Dedifferentiated amniotic fluid mesenchymal stem cell (primary cell): ENCODE data around the gene CBL.
A peak's percentile ranks its signal among the peaks of the same experiment; 100 is the strongest.
"Not testable (repeated sequence)": the region's sequence is repeated elsewhere in the genome, so short reads cannot be mapped to it uniquely, and the experiment has no call there.

ENCODE experiments used
- DNase-seq: peaks from one replicate; pipeline ENCODE4 v3.0.0-alpha.2; 2016; ENCODE audit errors: extremely low spot score

CBL gene

DNA sequence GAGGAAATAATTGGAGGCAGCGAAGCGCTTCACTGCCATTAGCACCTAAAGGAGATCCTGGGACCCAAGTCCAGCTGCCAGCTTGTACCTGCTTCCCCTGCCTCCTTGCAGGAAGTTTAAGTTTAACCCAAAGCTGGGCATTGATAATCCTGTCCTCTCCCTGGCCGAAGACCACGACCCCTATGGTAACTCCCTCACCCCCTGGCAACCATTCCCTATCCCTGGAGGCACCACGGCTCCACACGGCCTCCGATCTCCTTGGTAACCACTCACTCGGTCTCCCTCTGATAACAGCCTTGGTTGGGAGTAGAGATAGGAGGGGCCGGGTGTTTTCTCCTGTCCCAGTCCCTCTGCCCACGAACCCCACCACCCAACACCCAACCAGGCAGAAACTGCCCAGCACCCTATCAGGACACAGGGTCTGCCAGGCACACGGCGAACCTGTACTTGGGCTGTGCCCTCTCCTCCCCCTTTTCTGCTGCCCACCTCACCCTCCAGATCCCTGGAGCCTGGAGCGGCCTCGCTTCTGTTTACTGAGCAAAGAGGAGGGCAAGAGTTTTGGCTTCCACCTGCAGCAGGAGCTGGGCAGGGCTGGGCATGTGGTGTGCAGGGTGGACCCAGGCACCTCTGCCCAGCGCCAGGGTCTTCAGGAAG is 20.0 kb upstream of the CBL start:
- no peak for DNase-seq

DNA sequence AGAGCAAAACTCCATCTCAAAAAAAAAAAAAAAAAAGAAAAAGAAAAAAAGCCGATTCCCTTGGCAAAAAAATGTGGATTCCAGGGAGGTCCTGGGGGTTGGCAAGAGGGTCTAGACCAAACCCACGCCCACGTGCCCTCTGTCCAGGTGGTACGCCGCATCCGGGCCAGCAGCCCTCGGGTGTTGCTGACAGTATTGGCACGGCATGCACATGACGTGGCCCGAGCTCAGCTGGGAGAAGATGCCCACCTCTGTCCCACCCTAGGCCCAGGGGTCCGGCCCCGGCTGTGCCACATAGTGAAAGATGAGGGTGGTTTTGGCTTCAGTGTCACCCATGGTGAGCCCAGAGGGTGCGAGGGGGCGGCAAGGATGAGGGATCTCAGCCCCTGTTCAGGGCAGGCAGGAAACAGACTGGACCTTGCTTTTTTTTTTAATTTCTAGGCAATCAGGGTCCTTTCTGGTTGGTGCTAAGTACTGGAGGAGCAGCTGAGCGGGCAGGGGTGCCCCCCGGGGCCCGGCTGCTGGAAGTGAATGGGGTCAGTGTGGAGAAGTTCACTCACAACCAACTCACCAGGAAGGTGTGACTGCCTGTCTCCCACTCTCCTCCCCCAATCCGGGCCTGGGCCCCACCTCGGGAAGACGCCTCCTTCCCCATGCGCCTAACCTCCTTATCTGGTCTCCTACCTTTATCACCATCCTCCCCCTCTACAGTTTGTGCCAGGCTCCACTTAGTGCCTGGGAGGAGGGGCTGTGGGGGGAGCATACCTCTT is 18.8 kb upstream of the CBL start:
- DNase-seq = no peak

DNA sequence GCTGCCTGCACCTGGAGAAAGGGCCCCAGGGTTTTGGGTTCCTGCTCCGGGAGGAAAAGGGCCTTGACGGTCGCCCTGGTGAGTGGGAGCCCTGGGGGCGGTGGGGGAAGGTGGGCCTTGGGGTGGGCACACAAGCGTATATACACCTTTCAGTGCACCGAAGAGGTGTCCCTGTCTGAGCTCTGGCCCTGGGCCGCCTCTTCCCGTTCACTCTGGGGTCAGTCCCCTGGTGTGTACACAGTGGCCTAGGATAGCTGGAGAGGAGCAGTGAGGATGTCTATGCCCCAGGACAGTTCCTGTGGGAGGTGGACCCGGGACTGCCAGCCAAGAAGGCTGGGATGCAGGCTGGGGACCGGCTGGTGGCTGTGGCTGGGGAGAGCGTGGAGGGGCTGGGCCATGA is 18.1 kb upstream of the CBL start:
- DNase-seq = no peak

DNA sequence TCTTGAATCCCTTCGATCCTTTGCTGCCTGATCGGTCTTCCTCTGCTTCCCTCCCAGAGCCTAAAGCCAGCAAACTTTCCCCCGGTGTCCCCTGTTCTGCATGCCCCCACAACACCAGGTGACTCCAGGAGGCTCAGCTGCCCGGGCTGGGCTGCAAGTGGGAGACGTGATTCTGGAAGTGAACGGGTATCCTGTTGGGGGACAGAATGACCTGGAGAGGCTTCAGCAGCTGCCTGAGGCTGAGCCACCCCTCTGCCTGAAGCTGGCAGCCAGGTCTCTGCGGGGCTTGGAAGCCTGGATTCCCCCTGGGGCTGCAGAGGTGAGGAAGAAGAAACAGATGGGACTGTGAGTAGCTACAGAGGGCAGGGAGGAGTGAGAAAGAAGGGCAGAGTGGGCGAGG is 17.3 kb upstream of the CBL start:
- no peak for DNase-seq

DNA sequence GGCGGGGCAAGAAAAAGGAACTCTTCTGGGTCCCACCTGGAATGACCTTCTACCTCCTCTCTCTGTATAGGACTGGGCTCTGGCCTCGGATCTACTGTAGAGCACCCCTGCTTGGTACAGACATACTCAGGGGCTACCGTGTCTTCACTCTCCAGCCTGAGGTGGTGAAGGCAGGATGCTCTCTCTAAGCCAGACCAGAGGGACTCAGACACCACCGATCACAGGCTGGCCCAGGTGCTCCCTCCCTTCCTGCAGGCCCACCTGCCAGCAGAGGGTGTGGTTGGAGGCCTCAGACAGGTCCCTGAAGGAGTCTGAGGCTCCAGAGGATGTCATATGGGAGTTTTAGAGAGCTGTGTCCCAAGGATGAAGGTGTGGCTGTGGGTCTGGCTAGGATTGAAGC is 16.7 kb upstream of the CBL start:
- no peak for DNase-seq

DNA sequence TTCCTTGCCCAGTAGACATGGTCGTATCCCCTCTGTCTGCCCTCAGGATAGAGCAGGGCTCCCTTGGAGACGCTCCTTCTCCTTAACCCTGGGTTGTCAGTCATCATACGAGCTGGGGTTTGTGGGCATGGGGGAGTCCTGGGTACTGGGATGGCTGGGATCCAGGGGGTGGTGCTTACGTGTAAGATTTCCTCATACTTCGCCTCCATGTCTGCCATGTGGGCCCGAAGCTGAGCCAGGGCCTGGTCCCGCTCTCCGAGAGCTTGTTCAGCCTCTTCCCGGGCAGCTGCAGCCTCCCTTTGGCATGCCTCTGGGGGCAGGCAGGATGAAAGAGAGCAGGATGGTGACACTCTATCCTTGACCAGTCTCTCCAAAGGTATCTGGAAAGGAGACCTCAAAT is 15.6 kb upstream of the CBL start:
- no peak for DNase-seq

DNA sequence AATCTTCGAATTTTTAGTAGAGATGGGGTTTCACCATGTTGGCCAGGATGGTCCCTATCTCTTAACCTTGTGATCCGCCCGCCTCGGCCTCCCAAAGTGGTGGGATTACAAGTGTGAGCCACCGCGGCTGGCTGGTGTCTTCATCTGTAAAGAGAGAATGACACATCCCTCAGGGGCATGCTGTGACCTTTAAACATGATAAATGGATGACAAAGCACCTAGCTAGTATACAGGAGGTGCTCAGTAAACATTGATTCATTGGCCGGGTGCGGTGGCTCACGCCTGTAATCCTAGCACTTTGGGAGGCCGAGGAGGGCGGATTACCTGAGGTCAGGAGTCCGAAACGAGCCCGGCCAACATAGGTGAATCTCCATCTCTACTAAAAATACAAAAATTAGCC is 14.9 kb upstream of the CBL start:
- DNase-seq = not testable (repeated sequence)

DNA sequence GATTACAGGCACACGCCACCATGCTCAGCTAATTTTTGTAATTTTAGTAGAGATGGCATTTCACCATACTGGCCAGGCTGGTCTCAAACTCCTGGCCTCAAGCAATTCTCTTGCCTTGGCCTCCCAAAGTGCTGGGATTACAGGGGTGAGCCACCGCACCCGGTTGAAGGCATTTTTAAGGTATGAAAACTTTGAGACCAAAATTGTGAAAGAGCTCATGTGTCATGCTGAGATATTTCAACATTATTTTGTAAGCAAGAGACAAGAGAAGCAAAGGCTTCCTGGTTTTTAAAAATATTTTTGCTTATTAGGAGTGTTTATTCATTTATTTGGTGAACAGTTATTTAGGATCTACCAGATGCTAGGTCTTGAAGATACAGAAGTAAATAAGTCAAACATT is 14.0 kb upstream of the CBL start:
- DNase-seq = no peak

DNA sequence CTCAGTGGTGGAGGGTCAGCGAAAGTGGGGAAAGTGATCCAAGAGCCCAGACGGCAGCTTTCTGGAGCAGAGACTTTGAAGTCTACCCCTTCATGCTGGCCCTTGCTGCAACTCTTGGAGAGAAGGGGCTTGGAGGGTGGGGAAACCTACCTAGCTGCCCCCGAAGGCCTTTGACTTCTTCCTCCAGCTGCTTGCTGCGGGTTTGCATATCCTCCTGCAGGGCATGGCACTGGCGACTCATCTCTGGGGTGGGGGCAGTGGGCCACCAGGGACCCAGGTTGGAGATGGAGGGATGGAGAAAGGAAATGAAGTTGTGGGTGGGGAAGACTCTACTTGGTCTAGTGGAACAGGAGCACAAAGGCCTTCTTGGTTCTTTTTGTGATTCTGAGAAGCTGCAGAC is 13.1 kb upstream of the CBL start:
- DNase-seq = no peak

DNA sequence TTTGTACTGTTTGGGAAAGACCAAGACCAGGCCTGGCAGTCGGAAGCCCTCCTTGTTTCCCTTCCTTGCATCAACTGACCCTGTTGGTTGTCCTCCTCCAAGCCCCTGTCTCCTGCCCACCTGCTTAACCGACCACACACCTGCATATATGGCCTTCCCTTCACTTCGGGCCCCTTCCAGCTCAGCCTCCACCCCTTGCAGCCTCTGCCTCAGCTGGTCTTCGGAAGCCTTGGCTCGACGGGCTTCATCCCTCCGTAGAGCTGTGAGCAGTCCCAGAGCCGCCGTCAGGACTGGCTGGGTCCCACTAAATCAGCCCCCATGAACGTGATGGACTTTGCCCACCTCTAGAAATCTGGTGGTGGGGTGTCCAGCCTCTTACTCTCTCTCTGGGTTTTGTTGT is 12.5 kb upstream of the CBL start:
- DNase-seq = no peak

DNA sequence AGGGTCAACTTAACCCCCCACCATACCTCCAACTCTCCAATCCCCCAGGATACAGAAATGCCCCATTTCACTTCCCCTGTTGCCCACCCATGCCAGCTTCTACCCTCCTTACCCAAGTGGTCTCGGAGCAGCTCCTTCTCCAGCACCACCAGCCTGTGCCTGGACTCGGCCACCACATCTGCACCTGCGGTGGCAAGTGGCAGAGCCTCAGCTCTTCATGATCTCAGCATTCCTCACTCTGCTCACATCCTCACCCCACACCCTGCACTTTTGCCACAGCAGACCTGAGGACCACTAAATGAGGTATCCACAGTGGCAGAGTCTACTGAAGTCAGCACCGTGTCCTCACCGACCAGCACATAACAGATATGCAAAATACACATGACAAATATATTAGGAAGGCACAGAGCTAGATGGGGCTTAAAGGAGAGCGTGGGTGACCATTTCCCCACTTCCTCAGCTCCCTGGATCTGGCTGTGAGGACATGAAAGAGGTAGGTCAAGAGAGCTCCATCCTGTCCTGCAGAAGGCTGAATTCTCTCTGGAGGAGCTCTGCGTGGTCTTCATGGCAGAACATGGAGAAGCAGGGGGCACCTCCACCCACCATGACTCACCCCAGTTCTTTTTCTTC is 11.2 kb upstream of the CBL start:
- no peak for DNase-seq

DNA sequence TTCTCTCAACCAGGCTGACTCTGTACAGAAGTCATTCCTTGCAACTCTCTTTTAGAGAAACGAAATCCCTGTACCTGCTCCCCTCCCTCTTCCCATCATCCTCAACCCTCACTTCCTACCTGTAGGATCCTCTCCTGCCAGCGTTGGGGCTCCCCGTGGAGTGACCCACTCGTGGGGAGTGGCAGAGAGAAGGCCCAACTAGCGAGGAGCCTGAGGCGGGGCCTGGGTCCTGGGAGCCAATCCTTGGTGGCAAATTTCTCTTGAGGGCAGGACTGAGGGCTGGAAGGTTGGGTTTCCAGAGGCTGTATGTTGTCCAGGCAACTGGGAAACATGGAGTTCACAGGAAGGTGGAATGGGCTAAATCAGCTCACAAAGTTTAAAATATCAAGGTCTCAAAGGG is 10.5 kb upstream of the CBL start:
- no peak for DNase-seq

DNA sequence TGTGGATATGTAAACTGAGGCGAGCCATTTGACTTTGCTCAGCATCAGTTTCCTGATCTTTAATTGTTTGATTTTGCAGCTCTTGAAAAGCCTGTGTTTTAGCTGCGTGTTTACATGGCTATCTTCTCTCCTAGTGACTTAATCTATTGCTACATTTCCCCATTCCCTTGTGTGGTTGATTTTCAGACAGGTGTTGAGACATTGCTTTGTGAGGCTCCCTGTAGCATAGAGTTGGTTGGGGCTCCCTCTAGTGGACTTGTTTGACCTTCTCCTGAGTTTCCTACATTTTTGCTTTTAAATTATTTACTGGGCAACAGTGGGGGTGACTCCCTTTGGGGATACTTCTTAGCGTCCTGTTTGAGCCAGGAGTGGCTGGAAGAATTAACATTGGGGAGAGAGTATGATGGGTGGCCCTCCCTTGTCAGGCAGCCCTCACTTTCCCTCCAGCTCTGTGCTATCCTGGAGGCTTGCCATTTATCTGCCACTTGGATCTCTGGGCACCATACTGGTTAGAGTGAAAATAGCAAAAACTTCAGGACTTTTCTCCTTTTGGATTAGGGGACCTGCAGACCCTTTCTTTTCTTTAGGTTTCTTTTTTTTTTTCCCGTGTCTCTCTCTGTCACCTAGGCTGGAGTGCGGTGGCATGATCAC is 9.2 kb upstream of the CBL start:
- DNase-seq = peak; percentile 67

DNA sequence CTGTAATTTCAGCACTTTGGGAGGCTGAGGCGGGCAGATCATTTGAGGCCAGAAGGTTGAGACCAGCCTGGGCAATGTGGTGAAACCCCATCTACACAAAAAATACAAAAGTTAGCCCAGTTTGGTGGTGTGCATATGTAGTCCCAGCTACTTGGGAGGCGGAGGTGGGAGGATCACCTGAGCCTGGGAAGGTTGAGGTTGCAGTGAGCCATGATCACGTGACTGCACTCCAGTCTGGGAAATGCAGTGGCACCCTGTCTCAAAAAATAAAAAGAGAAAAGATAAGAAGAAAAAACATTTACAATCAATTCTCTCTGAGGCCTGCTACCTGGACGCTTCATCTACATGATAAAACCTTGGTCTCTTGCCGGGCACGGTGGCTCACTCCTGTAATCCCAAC is 7.2 kb upstream of the CBL start:
- no peak for DNase-seq

DNA sequence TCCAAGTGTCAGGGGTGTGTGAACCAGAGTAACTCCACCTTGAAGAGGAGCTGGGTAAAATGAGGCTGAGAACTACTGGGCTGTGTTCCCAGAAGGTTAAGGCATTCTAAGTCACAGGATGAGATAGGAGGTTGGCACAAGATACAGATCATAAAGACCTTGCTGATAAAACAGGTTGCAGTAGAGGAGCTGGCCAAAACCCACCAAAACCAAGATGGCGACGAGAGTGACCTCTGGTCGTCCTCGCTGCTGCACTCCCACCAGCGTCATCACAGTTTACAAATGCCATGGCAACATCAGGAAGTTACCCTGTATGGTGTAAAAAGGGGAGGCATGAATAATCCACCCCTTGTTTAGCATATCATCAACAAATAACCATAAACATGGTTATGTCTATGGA is 4.9 kb upstream of the CBL start:
- DNase-seq = not testable (repeated sequence)

DNA sequence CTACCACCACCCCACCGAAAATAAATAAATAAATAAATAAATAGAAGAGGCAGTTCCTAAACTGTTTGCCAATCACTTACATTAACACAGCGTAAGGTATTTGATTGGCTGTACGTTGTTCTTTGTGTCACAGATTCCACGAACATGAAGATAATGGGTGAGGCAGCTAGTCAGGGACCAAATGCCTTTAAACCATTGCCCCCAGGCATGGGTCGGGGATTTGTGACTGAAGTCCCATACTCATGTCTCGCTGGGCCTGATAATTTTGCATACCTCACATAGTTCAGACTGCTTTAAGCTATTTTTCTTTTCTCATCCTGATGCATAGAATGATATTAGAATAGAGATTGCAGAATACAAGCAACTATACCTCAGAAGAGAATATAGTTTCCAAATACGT is 3.6 kb upstream of the CBL start:
- no peak for DNase-seq

DNA sequence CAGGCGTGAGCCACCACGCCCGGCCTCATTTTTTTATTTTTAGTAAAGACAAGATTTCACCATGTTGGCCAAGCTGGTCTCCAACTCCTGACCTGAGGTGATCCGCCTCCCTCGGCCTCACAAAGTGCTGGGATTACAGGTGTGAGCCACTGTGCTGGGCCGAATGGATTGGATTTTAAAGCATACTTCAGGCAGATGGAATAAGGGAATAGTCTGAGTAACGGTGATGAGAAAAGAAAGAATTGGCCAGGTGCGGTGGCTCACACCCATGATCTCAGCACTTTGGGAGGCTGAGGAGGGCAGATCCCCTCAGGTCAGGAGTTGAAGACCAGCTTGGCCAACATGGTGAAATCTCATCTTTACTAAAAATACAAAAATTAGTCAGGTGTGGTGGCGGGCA is 2.1 kb upstream of the CBL start:
- no peak for DNase-seq

DNA sequence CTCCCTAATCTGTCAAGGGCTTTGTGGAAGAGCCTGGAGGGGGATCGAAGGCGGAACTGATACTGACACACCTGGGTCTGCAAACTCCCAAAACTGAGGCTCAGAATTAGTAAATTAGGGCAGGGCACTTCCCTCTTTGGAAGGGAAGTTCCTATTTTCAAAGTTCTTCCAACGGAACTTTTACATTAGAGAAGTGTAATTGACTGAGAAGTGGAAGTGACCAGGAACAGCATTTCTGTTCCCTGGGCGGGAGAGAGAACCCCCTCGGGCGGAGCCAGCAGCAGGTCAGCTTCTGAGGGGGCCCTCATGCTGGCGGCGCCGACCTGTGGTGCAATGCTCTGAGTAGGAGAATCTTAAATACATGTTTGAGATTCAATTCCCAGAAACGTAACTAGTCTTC is 1.1 kb upstream of the CBL start:
- DNase-seq = no peak

DNA sequence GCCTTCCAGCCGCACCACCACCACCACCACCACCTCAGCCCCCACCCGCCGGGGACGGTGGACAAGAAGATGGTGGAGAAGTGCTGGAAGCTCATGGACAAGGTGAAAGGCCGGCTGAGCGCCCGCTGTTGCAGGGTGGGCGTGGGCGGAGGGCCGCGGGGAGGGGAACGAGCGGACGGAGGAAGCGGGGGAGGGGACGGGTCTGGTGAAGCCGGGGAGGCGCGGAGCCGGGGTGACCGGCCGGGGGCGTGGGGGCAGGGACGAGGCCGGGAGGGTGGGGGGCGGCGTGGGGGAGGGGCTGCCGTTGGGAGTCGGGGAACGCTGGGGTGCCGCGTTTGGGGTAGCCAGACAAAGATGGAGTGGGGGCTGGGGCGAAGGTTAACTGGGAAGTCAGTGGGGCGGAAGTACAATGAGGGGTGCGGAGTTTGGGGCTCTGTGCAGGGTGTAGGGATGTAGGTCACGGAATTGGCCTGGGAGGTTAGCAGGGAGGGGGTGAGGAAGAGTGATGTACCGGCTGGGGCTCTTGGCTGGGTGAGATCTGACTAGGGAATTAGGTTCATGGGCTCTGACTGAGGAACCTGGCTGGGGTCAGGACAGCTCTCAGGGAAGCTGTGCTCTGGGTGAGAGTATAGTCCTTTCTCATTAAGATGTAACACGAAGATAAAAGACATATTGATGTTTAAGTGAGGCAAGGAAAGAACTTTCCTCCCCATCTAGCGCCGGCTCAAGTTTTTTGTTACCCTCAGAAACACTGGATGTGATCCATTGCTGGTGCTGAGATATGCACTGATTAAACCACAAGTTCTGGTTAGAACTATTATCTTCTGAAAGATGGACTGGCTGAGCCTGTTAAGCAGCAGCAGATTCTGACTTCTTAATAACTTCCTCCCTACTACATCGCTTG is 624 bp downstream of the CBL start:
- no peak for DNase-seq

DNA sequence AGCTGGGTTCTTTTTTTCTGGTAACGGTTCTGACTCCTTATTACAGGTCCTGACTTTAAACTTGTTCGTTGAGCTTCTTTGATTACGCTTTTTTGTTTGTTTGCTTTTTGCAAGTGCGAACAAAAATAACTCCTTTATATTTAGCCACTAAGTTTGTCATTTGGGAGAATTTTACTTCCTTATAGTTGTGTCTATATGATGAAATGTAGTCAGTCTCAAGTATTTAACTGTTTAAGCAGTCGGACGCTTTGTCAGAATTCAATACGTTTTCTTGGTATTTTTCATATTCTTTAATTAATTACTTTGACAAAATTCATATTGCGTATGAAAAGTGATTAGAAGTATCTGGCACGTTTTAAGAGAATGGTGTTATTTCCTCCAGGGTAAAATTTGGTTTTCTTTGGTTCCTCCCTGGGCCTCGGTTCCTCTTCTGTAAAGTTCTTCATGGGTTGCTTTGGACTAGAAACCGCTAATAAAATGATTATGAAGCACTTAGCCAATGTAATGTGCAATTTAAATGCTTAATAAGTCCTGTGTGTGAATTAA is 1.3 kb downstream of the CBL start:
- no peak for DNase-seq

DNA sequence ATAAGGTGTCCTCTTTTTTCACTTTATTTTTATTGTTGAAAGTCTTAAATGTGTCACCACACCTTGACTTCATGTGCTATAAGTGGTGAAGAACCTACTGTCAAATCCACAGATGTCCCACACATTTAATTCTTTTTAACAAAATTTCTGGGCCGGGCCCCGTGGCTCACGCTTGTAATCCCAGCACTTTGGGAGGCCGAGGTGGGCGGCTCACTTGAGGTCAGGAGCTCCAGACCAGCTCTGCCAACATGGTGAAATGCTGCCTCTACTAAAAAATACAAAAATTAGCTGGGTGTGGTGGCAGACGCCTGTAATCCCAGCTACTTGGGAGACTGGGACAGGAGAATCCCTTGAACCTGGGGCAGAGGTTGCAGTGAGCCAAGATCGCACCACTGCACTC is 3.0 kb downstream of the CBL start:
- no peak for DNase-seq

DNA sequence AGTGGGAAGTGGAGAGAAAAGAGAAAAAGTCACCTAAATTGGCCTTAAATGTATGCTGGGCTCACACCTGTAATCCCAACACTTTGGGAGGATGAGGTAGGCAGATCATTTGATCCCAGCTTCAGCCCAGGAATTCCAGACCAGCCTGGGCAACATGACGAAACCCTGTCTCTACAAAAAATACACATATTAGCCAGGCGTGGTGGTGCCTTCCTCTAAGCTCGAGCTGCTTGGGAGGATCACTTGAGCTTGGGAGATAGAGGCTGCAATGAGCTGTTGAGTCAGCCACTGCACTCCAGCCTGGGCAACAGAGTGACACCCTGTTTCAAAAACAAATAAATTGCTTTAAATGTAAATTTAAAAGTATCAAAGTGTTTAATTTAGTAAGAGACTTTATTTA is 3.9 kb downstream of the CBL start:
- no peak for DNase-seq
